HEK293 (cell line): ENCODE data around the gene CEP89.
A peak's percentile ranks its signal among the peaks of the same experiment; 100 is the strongest.

Experiments
- CTCF ChIA-PET: fragments of 350-600 bp; formaldehyde crosslinking; extraction: SDS; loops from one replicate; lab custom pipeline; 2021; ENCODE audit warnings: antibody characterized with exemption; lab: Yijun Ruan, JAX
- POLR2A ChIA-PET: fragments of 300-600 bp; formaldehyde crosslinking; extraction: SDS; loops from one replicate; lab custom pipeline; 2020; ENCODE audit warnings: antibody characterized with exemption, inconsistent platforms; lab: Yijun Ruan, JAX
- H3K27ac ChIP-seq: fragments of 200-500 bp; sonication (Bioruptor generic); 2 replicates; pipeline ENCODE4 v1.5.1; 2014; ENCODE audit warnings: low read depth, low read length, control low read depth, inconsistent platforms; ENCODE audit errors: extremely low read depth
- H3K36me3 ChIP-seq, 2 experiments: fragments of 200-500 bp in 1 of 2; sonication (Bioruptor generic) in 1 of 2; 1 replicate in 1 of 2; 2 replicates in 1 of 2; pipeline ENCODE4 v1.5.1; 2014 to 2017; ENCODE audit warnings: inconsistent platforms in 2 of 2, low read length in 2 of 2; ENCODE audit not compliant: control insufficient read depth in 2 of 2, insufficient read depth in 1 of 2
- H3K4me1 ChIP-seq: fragments of 200-500 bp; sonication (Bioruptor generic); 2 replicates; pipeline ENCODE4 v1.5.1; 2014; ENCODE audit warnings: mild to moderate bottlenecking, low read length, inconsistent platforms; ENCODE audit not compliant: control insufficient read depth, insufficient read depth
- H3K4me3 ChIP-seq: 2 replicates; pipeline ENCODE4 v1.5.1; 2011; ENCODE audit warnings: low read depth, mild to moderate bottlenecking, control low read depth, low read length, moderate library complexity
- H3K9me3 ChIP-seq: fragments of 200-500 bp; sonication (Bioruptor generic); 2 replicates; pipeline ENCODE4 v1.5.1; 2014; ENCODE audit warnings: low read depth, low read length, inconsistent platforms; ENCODE audit not compliant: control insufficient read depth, insufficient read depth
- FEZF1 ChIP-seq: fragments of 450-650 bp; formaldehyde crosslinking; IDR thresholded peaks from 2 replicates; pipeline ENCODE4 v1.5.1; 2016; ENCODE audit warnings: missing biosample characterization, missing genetic modification characterization
- KLF9 ChIP-seq: fragments of 450-650 bp; formaldehyde crosslinking; IDR thresholded peaks from 2 replicates; pipeline ENCODE4 v1.5.1; 2016; ENCODE audit warnings: missing biosample characterization, missing genetic modification characterization, low read depth
- PRDM10 ChIP-seq: fragments of 450-650 bp; formaldehyde crosslinking; IDR thresholded peaks from 2 replicates; pipeline ENCODE4 v1.5.1; 2016; ENCODE audit warnings: missing biosample characterization, missing genetic modification characterization
- ZNF324 ChIP-seq: fragments of 450-650 bp; formaldehyde crosslinking; IDR thresholded peaks from 2 replicates; pipeline ENCODE4 v1.5.1; 2016; ENCODE audit warnings: missing biosample characterization, missing genetic modification characterization
- ZNF335 ChIP-seq: fragments of 450-650 bp; formaldehyde crosslinking; conservative IDR thresholded peaks from 2 replicates; pipeline ENCODE4 v1.5.1; 2016; ENCODE audit warnings: missing biosample characterization, missing genetic modification characterization
- ZNF423 ChIP-seq: fragments of 450-650 bp; formaldehyde crosslinking; IDR thresholded peaks from 2 replicates; pipeline ENCODE4 v1.5.1; 2016; ENCODE audit warnings: missing biosample characterization, missing genetic modification characterization
- ZNF433 ChIP-seq: fragments of 450-650 bp; formaldehyde crosslinking; IDR thresholded peaks from 2 replicates; pipeline ENCODE4 v1.5.1; 2016; ENCODE audit warnings: missing biosample characterization, missing genetic modification characterization, low read depth
- ZNF664 ChIP-seq: fragments of 450-650 bp; formaldehyde crosslinking; IDR thresholded peaks from 2 replicates; pipeline ENCODE4 v1.5.1; 2016; ENCODE audit warnings: missing biosample characterization, missing genetic modification characterization
- ZNF76 ChIP-seq: fragments of 450-650 bp; formaldehyde crosslinking; IDR thresholded peaks from 2 replicates; pipeline ENCODE4; 2016; ENCODE audit warnings: low read depth, missing biosample characterization, missing genetic modification characterization, borderline replicate concordance
- ZNF777 ChIP-seq: fragments of 450-650 bp; formaldehyde crosslinking; IDR thresholded peaks from 2 replicates; pipeline ENCODE4 v1.5.1; 2017; ENCODE audit warnings: missing biosample characterization, missing genetic modification characterization, borderline replicate concordance
- TF ChIP-seq, protein P1 (sequence below): fragments of 450-650 bp; IDR thresholded peaks from 2 replicates; pipeline ENCODE4 v1.5.1; 2018; ENCODE audit warnings: missing biosample characterization, mild to moderate bottlenecking, missing genetic modification characterization

Gene CEP89

DNA sequence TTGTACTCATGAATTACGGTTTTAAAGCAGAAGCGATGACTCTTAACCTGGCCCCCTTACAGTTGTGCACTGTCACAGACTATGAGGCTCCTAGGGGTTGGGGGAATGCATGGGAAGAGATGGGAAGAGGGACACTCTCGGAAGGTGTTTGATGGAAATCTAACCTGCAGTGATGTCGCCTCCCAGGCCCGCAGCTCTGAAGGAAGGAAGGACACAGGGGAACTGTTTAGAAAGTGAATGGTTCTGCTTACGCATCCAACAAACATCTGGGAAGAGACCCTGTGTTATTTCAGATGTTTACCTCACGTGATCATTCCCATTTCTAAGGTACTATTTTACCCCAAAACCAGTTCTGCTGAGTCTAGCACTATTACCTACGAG, 54.2 kb downstream of the CEP89 start (continued):
- TF ChIP-seq KLF9 (tag by site-specific recombination) = no peak
- no peak for TF ChIP-seq ZNF324
- TF ChIP-seq ZNF76 (tag by site-specific recombination) = no peak

DNA sequence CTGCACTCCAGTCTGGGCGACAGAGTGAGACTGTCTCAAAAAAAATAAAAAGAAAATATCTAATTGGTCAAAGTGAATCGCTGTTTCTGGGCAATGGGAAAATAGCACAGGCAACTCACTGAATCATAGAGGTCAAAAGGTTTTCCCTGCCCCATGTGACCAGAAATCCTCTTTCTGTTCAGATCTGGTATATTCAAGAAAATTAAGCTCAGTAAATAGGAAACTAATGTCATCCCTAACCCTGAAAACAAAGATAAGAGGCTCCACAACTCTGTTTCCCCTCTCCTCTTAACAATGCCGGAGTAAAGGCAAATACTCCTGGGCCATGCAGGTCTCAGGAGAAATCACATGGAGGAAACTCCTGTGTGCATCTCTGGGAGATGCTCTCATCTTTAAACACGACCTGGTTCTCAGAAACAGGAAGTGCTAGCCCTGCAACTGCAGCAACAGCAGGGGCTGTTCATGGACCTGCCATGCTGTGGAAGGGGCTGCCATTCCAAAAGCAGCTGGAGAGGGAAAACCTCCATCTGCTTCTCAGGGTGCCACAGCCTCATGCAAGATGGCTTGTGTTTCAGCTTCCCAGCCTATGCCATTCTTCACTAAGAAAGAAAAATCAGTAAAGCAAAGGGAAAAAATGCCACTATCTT, 54.7 kb downstream of the CEP89 start:
- ChIA-PET CTCF (interaction anchor here (1.4 kb wide), 1 partner anchor 59 kb away, joined by 4 read pairs; no protein-coding TSS in a partner anchor), POLR2A (no interaction called here)
- H3K4me3 ChIP-seq = no peak overlapping the region
- peaks cover 26 to 62% of the 10 kb centered on the region in 2 experiments for H3K36me3 ChIP-seq
- no peaks in the 10 kb centered on the region for H3K4me1 ChIP-seq
- no peak overlapping the region for H3K27ac ChIP-seq
- no peaks in the 10 kb centered on the region for H3K9me3 ChIP-seq
- TF ChIP-seq, protein P1, sequence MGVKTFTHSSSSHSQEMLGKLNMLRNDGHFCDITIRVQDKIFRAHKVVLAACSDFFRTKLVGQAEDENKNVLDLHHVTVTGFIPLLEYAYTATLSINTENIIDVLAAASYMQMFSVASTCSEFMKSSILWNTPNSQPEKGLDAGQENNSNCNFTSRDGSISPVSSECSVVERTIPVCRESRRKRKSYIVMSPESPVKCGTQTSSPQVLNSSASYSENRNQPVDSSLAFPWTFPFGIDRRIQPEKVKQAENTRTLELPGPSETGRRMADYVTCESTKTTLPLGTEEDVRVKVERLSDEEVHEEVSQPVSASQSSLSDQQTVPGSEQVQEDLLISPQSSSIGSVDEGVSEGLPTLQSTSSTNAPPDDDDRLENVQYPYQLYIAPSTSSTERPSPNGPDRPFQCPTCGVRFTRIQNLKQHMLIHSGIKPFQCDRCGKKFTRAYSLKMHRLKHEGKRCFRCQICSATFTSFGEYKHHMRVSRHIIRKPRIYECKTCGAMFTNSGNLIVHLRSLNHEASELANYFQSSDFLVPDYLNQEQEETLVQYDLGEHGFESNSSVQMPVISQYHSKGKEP (tag by site-specific recombination) = no peak
- TF ChIP-seq ZNF433 = no peak

DNA sequence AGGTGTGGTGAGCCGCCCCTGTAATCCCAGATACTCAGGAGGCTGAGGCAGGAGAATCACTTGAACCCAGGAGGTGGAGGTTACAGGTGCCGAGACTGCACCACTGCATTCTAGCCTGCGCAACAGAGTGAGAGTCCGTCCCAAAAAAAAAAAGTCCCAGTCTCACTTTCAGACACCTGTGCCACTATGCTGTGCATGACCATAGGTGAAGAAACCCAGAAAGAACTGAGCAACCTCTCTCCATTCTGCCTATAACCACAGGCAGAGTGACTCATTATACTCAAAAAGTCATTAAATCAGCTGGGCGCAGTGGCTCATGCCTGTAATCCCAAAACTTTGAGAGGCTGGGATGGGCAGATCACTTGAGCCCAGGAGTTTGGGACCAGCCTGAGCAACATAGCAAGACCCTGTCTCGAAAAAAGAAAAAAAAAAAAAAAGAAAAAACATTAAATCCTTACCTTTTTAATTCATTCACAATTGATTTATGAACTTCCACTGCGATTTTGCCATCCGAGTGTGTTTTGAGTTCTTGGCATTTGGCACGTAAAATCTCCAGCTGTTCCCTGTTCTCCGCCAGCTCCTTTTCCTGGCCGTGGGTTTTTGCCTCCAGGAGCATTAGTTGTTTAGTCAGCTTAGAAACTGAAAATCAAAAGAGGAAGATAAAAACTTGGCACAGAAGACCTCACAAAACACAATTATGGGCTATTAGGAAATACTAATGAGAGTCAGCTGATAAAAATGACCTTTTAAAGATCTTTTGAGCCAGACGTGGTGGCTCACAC, 56.7 kb downstream of the CEP89 start:
- ChIA-PET CTCF (interaction anchor here (0.6 to 0.7 kb wide), 2 partner anchors 90 to 225 kb away, joined by 3 to 4 read pairs; no protein-coding TSS in a partner anchor), POLR2A (interaction anchor here (0.6 to 0.7 kb wide), 2 partner anchors 189 to 224 kb away, joined by 3 read pairs; partner anchors contain the start of gene NUDT19)
- TF ChIP-seq ZNF423 (tag by site-specific recombination) (no peak), FEZF1 (tag by site-specific recombination) (0 out of 2 replicates have a peak, but pooled peaks have one; percentile 10)
- Histone ChIP-seq H3K9me3 (no peaks in the 10 kb centered on the region), H3K4me1 (no peaks in the 10 kb centered on the region), H3K27ac (no peak overlapping the region), H3K4me3 (no peak overlapping the region), H3K36me3 (peaks cover 23 to 61% of the 10 kb centered on the region in 2 experiments)

GRCh38 chr19:32911467-32911866, 60.3 kb downstream of the CEP89 start:
- POLR2A ChIA-PET = no interaction called here
- Histone ChIP-seq H3K4me1 (no peaks in the 10 kb centered on the region), H3K27ac (no peak overlapping the region), H3K36me3 (peaks cover 19 to 64% of the 10 kb centered on the region in 2 experiments), H3K4me3 (no peak overlapping the region), H3K9me3 (peaks cover 3% of the 10 kb centered on the region; the same call in 1 of the 2 replicates)
- CTCF ChIA-PET = interaction anchor here (0.6 to 1.1 kb wide), 3 partner anchors 14 to 311 kb away, joined by 3 to 5 read pairs (median 3); no protein-coding TSS in a partner anchor
- TF ChIP-seq ZNF335 (tag by site-specific recombination) (no peak), ZNF664 (tag by site-specific recombination) (no peak), ZNF777 (tag by site-specific recombination) (no peak), PRDM10 (tag by site-specific recombination) (peak; percentile 57)
